NB4 (cell line): ENCODE results near the gene RAB1B.

ENCODE experiments used
- DNase-seq: peaks from one replicate; pipeline ENCODE4 v3.0.0; 2010; ENCODE audit warnings: low read depth
- H3K4me3 ChIP-seq: one replicate; pipeline ENCODE4 v1.5.1; 2011; ENCODE audit warnings: mild to moderate bottlenecking, low read depth, low read length, moderate library complexity
- MYC ChIP-seq: IDR thresholded peaks from 2 replicates; pipeline ENCODE4 v1.6.1; 2011; ENCODE audit warnings: low read depth, low read length
- POLR2A ChIP-seq: IDR thresholded peaks from 2 replicates; pipeline ENCODE4 v1.6.1; 2011; ENCODE audit warnings: mild to moderate bottlenecking; ENCODE audit not compliant: insufficient read length; ENCODE audit errors: extremely low read depth
- TF ChIP-seq, protein P1 (sequence below): IDR thresholded peaks from 2 replicates; pipeline ENCODE4 v1.6.1; 2011; ENCODE audit warnings: low read depth, low read length
- TF ChIP-seq, protein P2 (sequence below): IDR thresholded peaks from one replicate; pipeline ENCODE4 v1.5.1; 2012; ENCODE audit warnings: low read depth, low read length

RAB1B gene

DNA sequence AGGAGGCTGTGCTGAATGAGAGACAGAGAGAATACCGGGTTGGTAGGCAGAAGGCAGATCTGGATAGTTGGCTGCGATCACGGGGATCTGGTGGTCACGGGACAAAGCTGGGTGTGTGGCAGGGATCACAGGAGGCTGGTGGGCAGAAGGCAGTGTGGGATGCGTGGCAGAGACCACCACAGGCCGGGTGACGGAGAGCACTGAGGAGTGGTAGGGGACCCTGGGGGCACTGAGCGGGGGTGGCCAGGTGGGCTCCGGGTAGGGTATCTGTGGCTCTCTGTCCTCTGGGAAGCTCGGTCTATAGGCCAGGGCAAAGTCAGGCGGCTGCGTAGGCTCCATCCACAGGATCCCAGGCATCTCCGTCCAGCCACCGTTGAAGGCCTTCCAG, 47.1 kb downstream of the RAB1B start:
- no peak for DNase-seq
- no peak for TF ChIP-seq MYC
- TF ChIP-seq, protein P1, sequence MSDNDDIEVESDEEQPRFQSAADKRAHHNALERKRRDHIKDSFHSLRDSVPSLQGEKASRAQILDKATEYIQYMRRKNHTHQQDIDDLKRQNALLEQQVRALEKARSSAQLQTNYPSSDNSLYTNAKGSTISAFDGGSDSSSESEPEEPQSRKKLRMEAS = no peak
- TF ChIP-seq, protein P2, sequence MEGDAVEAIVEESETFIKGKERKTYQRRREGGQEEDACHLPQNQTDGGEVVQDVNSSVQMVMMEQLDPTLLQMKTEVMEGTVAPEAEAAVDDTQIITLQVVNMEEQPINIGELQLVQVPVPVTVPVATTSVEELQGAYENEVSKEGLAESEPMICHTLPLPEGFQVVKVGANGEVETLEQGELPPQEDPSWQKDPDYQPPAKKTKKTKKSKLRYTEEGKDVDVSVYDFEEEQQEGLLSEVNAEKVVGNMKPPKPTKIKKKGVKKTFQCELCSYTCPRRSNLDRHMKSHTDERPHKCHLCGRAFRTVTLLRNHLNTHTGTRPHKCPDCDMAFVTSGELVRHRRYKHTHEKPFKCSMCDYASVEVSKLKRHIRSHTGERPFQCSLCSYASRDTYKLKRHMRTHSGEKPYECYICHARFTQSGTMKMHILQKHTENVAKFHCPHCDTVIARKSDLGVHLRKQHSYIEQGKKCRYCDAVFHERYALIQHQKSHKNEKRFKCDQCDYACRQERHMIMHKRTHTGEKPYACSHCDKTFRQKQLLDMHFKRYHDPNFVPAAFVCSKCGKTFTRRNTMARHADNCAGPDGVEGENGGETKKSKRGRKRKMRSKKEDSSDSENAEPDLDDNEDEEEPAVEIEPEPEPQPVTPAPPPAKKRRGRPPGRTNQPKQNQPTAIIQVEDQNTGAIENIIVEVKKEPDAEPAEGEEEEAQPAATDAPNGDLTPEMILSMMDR = no peak
- no peak for TF ChIP-seq POLR2A
- H3K4me3 ChIP-seq = no peak overlapping the region

DNA sequence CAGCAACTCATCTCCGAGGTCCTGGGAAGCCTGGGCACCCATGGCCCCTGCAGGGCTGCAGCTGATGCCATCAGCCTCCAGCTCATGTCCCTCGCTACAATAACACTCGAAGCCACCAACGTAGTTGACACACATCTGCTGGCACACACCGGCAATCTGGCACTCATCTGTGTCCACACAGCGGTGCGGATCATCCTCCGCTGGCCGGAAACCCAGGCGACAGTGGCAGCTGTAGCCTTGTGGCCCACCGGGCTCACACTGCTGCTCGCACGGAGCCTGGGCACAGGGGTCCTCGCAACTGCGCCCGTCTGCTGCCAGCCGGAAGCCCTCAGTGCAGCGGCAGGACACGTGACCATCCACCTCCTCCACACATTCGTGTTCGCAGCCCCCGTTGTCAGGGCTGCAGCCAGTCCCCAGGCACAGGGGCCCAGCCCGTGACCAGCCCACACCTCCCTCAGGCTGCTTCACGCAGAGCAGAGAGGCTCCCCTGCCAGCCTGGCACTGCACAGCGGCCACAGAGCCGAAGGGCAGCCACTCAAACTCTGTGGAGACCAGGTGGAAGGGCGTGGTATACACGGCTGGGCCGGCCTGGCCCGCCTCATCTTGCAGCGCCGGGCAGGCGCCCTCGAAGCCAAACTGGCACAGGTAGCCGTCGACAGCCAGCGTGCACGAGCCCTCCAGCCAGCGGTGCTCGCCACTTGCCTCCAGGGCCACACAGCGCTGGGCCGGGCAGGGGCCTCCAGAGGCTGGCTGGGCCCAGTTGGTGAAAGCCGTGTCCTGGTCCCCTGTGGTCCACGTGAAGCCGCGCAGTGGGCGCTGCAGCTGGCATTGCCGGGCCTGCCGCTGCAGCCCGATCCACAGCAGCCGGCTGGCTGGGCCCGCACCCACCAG, 47.7 kb downstream of the RAB1B start:
- H3K4me3 ChIP-seq = no peak overlapping the region
- DNase-seq = no peak
- TF ChIP-seq, protein P2 = no peak
- TF ChIP-seq, protein P1 = no peak
- no peak for TF ChIP-seq MYC
- no peak for TF ChIP-seq POLR2A

DNA sequence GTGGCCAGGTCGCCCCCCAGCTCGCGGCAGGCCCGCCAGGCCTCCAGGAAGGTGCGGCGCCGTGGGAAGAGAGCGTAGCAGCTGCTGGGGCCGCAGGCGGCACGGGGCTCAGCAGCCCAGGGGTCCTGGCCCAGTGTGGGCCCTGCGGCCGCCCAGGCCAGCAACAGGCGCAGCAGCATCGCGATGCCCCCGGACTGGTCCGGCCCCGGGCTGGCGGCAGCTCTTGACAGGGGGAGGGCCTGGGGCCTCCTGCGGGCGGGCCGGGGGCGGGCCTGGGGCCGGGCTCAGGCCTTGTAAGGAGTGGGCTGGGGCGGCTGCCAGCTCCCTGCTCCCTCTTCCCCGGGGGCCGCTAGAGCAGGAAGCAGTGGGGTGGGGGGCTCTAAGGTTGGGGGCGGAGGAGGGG, 48.4 kb downstream of the RAB1B start, which contains the start of gene CD248:
TSS of gene CD248 (minus strand) at position 196 of the 403 bp plus-strand sequence. CDS start at position 179, 17 bp downstream.
- H3K4me3 ChIP-seq = peak within 1 kb of the TSS; percentile 32
- DNase-seq = peak; percentile 87

DNA sequence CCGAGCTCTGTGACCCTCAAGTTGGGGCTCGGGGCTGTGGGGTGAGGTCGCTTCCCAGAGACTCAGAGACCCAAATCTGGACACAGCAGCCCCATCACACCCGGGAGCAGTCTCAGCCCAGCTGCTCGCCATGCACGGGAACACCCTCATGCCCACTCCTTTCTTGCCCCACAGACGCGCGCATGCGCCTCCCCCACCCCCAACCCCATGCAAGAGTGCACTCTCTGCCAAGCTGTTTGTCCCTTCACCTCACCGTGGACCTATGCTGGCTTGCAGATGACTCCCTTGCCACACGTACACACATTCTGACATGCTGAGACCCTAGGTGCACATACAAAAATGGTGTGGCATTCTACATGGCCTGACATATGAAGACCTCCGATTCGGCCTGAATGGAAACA, 48.9 kb downstream of the RAB1B start:
- peak; percentile 16 for TF ChIP-seq POLR2A
- TF ChIP-seq, protein P2 = no peak
- H3K4me3 ChIP-seq = peak overlapping the region; percentile 32
- DNase-seq = peak; percentile 77

More for the DNA sequence above, 48.4 kb downstream of the RAB1B start, which contains the start of gene CD248:
- TF ChIP-seq MYC (no peak), POLR2A (no peak)
- TF ChIP-seq, protein P1 = no peak
- TF ChIP-seq, protein P2 = no peak

DNA sequence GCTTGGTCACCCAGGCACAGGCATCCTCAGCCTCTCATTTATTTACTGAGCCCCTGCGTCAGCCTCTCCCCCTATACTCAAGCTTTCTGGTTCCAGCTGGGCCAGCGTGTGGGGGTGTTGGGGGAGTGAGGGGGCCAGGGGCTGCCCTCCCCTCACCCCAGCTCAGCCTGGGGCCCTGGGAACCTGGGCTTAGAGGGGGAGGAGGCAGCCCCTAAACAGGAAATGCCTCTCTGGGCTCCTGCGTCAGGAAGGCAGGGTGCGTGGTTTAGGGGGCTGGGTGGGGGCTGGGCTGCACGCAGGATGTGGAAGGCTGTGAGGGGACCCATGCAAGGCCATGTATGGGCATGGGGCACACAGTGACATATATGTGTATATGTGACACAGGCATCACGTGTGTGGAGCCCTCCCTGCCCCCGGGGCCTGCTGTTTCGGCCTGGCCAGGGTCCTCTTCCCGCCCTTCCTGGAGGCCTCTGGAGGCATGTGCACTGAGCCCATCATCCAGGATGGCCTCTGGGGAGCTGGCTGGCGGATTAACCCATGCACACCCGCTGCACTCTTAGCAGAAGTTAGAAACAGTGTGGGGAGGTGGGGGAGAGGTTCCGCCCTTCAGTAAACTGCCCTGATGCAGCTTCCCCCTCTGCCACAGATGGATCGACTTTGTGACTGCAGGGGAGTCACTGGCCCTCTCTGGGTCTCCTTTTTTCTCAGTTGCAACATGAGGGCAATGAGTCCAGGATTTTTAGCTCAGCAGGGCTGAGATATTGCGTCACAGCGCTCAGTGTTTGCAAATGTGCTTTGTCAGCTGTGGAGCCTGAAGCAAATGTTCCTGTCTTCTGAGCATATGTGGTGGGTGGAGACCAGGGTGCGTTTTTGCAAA, 49.5 kb downstream of the RAB1B start:
- DNase-seq = peak; percentile 100
- TF ChIP-seq, protein P1 = peak; percentile 81
- peak; percentile 88 for TF ChIP-seq MYC
- TF ChIP-seq, protein P2 = no peak
- peak overlapping the region; percentile 32 for H3K4me3 ChIP-seq
